ENCODE data around the gene FAM83G.

GRCh38 chr17:18921912-18922451 lies 82.6 kb downstream of the FAM83G start:
- TF ChIP-seq, protein P1, sequence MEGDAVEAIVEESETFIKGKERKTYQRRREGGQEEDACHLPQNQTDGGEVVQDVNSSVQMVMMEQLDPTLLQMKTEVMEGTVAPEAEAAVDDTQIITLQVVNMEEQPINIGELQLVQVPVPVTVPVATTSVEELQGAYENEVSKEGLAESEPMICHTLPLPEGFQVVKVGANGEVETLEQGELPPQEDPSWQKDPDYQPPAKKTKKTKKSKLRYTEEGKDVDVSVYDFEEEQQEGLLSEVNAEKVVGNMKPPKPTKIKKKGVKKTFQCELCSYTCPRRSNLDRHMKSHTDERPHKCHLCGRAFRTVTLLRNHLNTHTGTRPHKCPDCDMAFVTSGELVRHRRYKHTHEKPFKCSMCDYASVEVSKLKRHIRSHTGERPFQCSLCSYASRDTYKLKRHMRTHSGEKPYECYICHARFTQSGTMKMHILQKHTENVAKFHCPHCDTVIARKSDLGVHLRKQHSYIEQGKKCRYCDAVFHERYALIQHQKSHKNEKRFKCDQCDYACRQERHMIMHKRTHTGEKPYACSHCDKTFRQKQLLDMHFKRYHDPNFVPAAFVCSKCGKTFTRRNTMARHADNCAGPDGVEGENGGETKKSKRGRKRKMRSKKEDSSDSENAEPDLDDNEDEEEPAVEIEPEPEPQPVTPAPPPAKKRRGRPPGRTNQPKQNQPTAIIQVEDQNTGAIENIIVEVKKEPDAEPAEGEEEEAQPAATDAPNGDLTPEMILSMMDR (conservative IDR thresholded peaks at IDR 0.05; ENCODE audit: low read depth in 2 of 2): no peak
- no peak for TF ChIP-seq EZH2phosphoT487 (IDR thresholded peaks at IDR 0.05; ENCODE audit: unreplicated experiment)
- TF ChIP-seq, protein P2, sequence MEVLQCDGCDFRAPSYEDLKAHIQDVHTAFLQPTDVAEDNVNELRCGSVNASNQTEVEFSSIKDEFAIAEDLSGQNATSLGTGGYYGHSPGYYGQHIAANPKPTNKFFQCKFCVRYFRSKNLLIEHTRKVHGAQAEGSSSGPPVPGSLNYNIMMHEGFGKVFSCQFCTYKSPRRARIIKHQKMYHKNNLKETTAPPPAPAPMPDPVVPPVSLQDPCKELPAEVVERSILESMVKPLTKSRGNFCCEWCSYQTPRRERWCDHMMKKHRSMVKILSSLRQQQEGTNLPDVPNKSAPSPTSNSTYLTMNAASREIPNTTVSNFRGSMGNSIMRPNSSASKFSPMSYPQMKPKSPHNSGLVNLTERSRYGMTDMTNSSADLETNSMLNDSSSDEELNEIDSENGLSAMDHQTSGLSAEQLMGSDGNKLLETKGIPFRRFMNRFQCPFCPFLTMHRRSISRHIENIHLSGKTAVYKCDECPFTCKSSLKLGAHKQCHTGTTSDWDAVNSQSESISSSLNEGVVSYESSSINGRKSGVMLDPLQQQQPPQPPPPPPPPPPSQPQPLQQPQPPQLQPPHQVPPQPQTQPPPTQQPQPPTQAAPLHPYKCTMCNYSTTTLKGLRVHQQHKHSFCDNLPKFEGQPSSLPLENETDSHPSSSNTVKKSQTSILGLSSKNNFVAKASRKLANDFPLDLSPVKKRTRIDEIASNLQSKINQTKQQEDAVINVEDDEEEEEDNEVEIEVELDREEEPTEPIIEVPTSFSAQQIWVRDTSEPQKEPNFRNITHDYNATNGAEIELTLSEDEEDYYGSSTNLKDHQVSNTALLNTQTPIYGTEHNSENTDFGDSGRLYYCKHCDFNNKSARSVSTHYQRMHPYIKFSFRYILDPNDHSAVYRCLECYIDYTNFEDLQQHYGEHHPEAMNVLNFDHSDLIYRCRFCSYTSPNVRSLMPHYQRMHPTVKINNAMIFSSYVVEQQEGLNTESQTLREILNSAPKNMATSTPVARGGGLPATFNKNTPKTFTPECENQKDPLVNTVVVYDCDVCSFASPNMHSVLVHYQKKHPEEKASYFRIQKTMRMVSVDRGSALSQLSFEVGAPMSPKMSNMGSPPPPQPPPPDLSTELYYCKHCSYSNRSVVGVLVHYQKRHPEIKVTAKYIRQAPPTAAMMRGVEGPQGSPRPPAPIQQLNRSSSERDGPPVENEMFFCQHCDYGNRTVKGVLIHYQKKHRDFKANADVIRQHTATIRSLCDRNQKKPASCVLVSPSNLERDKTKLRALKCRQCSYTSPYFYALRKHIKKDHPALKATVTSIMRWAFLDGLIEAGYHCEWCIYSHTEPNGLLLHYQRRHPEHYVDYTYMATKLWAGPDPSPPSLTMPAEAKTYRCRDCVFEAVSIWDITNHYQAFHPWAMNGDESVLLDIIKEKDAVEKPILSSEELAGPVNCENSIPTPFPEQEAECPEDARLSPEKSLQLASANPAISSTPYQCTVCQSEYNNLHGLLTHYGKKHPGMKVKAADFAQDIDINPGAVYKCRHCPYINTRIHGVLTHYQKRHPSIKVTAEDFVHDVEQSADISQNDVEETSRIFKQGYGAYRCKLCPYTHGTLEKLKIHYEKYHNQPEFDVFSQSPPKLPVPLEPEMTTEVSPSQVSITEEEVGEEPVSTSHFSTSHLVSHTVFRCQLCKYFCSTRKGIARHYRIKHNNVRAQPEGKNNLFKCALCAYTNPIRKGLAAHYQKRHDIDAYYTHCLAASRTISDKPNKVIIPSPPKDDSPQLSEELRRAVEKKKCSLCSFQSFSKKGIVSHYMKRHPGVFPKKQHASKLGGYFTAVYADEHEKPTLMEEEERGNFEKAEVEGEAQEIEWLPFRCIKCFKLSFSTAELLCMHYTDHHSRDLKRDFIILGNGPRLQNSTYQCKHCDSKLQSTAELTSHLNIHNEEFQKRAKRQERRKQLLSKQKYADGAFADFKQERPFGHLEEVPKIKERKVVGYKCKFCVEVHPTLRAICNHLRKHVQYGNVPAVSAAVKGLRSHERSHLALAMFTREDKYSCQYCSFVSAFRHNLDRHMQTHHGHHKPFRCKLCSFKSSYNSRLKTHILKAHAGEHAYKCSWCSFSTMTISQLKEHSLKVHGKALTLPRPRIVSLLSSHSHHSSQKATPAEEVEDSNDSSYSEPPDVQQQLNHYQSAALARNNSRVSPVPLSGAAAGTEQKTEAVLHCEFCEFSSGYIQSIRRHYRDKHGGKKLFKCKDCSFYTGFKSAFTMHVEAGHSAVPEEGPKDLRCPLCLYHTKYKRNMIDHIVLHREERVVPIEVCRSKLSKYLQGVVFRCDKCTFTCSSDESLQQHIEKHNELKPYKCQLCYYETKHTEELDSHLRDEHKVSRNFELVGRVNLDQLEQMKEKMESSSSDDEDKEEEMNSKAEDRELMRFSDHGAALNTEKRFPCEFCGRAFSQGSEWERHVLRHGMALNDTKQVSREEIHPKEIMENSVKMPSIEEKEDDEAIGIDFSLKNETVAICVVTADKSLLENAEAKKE (CRISPR knock-in tag; IDR thresholded peaks at IDR 0.05): no peak
